Thoracic aorta (tissue), 2 donors: Measurements from ENCODE around the gene SYNJ1. TPM values are rescaled to one million over a fixed set of nuclear protein-coding genes. Genes with fewer than 3 reads are reported as not detected.

Source experiments
- ATAC-seq: fragments of 150-250 bp; one replicate; pipeline ENCODE4 v1.8.0; 2017; ENCODE audit warnings: low read depth; ENCODE audit not compliant: insufficient number of reproducible peaks, low FRiP score
- DNase-seq: peaks from one replicate; pipeline ENCODE4 v3.0.0-alpha.2; 2020; ENCODE audit warnings: low spot score
- H3K27ac ChIP-seq, 2 donors: fragments of 200-600 bp; sonication (generic); 1 replicate in 1 of 2; 2 replicates in 1 of 2; pipeline ENCODE4 v1.5.1; 2016; ENCODE audit warnings: mild to moderate bottlenecking in 2 of 2, moderate library complexity in 2 of 2
- H3K27me3 ChIP-seq: fragments of 200-600 bp; sonication (generic); replicated peaks from 2 replicates; pipeline ENCODE4 v1.6.0; 2016; ENCODE audit warnings: mild to moderate bottlenecking; ENCODE audit not compliant: insufficient read depth
- H3K36me3 ChIP-seq: fragments of 200-600 bp; sonication (generic); one replicate; pipeline ENCODE4 v1.5.1; 2016
- H3K4me1 ChIP-seq, 2 donors: fragments of 200-600 bp; sonication (generic); 1 replicate in 1 of 2; 2 replicates in 1 of 2; pipeline versions ENCODE4 v1.5.1 to v1.6.0; 2016; ENCODE audit warnings: low read depth in 2 of 2, mild to moderate bottlenecking in 1 of 2; ENCODE audit not compliant: control insufficient read depth in 1 of 2
- H3K4me3 ChIP-seq: fragments of 200-600 bp; sonication (generic); 2 replicates; pipeline ENCODE4 v1.5.1; 2016; ENCODE audit warnings: mild to moderate bottlenecking
- H3K9me3 ChIP-seq: fragments of 200-600 bp; sonication (generic); 2 replicates; pipeline ENCODE4 v1.5.1; 2016
- total RNA-seq, 2 donors: library from RNA; depleted of rRNA; stranded (reverse); fragments of >200 nt; gene quantifications; one replicate each; pipeline versions ENCODE4 v1.1.0 to v1.2.3, GENCODE V29; 2016
- TF ChIP-seq, protein P1 (sequence below): fragments of 200-600 bp; sonication (generic); IDR thresholded peaks from one replicate; pipeline ENCODE4 v1.5.1; 2019; ENCODE audit warnings: antibody characterized with exemption

Gene SYNJ1
- total RNA-seq, 2 donors from 2014 or later, result 10.6 to 19.4 TPM

DNA sequence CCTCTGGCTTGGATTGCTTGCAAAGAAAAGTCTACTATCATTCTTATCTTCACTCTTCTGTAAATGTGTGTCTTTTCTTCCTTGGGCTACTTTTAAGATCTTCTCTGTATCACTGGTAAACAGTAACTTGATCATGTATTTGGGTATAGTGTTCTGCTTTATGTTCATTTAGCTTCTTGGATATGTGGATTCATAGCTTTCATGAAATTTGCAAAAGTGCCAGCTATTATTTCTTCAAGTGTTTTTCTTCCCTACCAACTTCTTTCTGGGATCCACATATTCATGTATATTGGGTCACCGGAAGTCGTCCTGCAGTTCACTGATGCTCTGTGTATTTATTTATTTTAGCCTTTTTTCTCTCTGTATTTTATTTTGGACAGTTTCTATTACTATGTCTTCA lies 11.3 kb downstream of the SYNJ1 start:
- no peak overlapping the region for H3K27ac ChIP-seq
- H3K4me3 ChIP-seq, result no peak overlapping the region
- no peak for ATAC-seq
- TF ChIP-seq, protein P1, sequence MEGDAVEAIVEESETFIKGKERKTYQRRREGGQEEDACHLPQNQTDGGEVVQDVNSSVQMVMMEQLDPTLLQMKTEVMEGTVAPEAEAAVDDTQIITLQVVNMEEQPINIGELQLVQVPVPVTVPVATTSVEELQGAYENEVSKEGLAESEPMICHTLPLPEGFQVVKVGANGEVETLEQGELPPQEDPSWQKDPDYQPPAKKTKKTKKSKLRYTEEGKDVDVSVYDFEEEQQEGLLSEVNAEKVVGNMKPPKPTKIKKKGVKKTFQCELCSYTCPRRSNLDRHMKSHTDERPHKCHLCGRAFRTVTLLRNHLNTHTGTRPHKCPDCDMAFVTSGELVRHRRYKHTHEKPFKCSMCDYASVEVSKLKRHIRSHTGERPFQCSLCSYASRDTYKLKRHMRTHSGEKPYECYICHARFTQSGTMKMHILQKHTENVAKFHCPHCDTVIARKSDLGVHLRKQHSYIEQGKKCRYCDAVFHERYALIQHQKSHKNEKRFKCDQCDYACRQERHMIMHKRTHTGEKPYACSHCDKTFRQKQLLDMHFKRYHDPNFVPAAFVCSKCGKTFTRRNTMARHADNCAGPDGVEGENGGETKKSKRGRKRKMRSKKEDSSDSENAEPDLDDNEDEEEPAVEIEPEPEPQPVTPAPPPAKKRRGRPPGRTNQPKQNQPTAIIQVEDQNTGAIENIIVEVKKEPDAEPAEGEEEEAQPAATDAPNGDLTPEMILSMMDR, result no peak
- no peaks in the 10 kb centered on the region for H3K9me3 ChIP-seq
- H3K4me1 ChIP-seq, result peaks cover 11 to 14% of the 10 kb centered on the region in 2 donors
- DNase-seq, result no peak
- peaks cover 3% of the 10 kb centered on the region for H3K36me3 ChIP-seq
- H3K27me3 ChIP-seq, result no peaks in the 10 kb centered on the region

DNA sequence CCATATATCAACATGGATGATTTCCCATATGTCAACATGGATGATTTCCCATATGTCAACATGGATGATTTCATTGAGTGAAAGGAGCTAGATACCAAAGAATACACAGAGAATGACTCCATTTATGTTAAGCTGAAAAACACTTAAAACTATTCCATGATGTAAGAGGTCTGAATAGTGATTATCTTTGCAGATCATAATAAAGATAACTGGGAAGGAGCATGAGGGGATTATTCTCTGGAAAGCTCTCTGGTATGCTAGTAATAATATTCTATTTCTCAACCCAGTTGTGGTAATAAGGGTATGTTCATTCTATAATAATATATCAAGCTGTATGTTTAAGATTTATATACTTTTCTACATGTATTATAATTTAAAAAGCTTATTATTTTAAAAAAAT lies 14.1 kb downstream of the SYNJ1 start:
- no peaks in the 10 kb centered on the region for H3K27me3 ChIP-seq
- peaks cover 3% of the 10 kb centered on the region for H3K36me3 ChIP-seq
- no peak overlapping the region for H3K27ac ChIP-seq
- H3K4me3 ChIP-seq, result no peak overlapping the region
- H3K9me3 ChIP-seq, result no peaks in the 10 kb centered on the region
- TF ChIP-seq, protein P1, result no peak
- peaks cover 11 to 17% of the 10 kb centered on the region in 2 donors for H3K4me1 ChIP-seq
- DNase-seq (no peak), ATAC-seq (no peak)

DNA sequence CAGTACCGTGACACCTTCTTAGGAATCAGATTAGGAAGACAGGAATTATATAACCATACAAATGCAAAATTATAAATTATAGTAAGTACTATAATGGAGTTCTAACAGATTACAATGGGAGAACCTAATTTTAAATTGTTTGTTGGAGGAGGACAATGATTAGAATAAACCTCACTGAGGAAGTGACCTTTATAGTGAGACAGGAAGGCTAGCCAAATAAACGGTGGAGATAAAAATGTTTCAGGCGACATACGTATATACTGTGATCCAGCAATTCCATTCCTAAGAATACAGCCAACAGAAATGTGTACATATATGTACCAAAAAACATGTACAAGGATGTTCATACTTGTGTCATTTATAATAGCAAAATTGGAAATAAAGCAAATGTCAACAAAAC lies 15.2 kb downstream of the SYNJ1 start:
- no peaks in the 10 kb centered on the region for H3K9me3 ChIP-seq
- TF ChIP-seq, protein P1, result no peak
- H3K27me3 ChIP-seq, result no peaks in the 10 kb centered on the region
- H3K4me3 ChIP-seq, result no peak overlapping the region
- ATAC-seq, result no peak
- DNase-seq, result no peak
- peaks cover 11 to 17% of the 10 kb centered on the region in 2 donors for H3K4me1 ChIP-seq
- peaks cover 3% of the 10 kb centered on the region for H3K36me3 ChIP-seq
- no peak overlapping the region for H3K27ac ChIP-seq

DNA sequence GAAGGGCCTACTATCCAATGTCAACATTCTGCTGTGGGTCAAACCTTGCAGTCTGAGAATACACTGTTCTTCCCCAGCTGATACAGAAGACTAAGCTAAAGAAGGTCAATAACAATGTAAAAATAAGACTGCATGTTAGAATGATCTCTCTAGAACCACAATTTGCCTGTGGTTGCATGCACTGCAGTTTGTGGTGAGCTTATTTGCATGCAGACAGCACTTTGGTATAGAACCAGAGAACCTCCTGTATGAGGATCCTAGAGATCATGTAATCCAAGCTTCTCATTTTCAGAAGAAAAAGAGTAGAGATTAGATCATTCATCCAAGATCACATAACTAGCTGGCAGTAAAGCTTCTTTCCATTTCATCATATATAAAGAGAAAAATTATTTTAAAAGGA lies 15.8 kb downstream of the SYNJ1 start:
- no peaks in the 10 kb centered on the region for H3K9me3 ChIP-seq
- no peak overlapping the region for H3K27ac ChIP-seq
- no peak for ATAC-seq
- TF ChIP-seq, protein P1, result no peak
- no peaks in the 10 kb centered on the region for H3K27me3 ChIP-seq
- H3K4me3 ChIP-seq, result no peak overlapping the region
- H3K36me3 ChIP-seq, result peaks cover 3% of the 10 kb centered on the region
- no peak for DNase-seq
- peaks cover 11 to 17% of the 10 kb centered on the region in 2 donors for H3K4me1 ChIP-seq

DNA sequence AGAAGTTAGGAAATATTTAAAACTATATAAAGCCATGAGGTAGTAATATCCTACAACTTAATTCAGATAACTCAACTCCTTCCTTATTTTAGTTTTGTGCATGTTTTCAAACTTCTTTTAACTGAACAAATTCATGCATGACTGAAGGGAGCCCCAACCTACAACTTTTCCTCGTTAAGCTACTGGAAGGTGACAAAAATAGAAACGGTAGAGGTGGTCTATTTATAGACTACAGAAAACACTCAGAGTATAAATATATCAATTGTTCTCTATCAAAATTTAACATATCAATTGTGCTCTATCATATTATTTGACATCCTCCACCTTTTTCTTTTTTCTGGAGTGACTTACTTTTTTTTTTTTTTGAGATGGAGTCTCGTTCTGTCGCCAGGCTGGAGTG lies 16.8 kb downstream of the SYNJ1 start:
- no peak for DNase-seq
- TF ChIP-seq, protein P1, result no peak
- Histone ChIP-seq H3K9me3 (no peaks in the 10 kb centered on the region), H3K27me3 (no peaks in the 10 kb centered on the region), H3K4me3 (no peak overlapping the region), H3K4me1 (peaks cover 11 to 17% of the 10 kb centered on the region in 2 donors), H3K36me3 (no peaks in the 10 kb centered on the region), H3K27ac (no peak overlapping the region)
- ATAC-seq, result no peak
